ENCODE measurements around the gene ESPN. TPM values are rescaled to one million over a fixed set of nuclear protein-coding genes. Genes with fewer than 3 reads are reported as not detected.

Gene ESPN
- total RNA-seq, 1 experiment from 2014 or later, result 8.5 TPM

- DNase-seq (ENCODE audit: low read depth, low spot score) (no peak), ATAC-seq (no peak)
- BruUV-seq (replicated peaks), result no TSS peak
- intact Hi-C loops (cut with micrococcal nuclease; ENCODE audit: unreplicated experiment) (no loop called here), in situ Hi-C loops (cut with HindIII; ENCODE audit: low pct_unique_long_range_greater_than_20kb, low sequenced_read_pairs) (no loop called here)
- Histone ChIP-seq H3K9me3 (ENCODE audit: control insufficient read depth, insufficient read depth, low read depth, low read length) (no peaks in the 10 kb centered on the region), H3K4me3 (ENCODE audit: low read depth in 2 of 2, low read length in 2 of 2) (no peak overlapping the region), H3K27ac (ENCODE audit: low read length) (no peak overlapping the region), H3K27me3 (ENCODE audit: control insufficient read depth, insufficient read depth, low read length) (no peaks in the 10 kb centered on the region), H3K36me3 (ENCODE audit: control insufficient read depth, insufficient read depth, low read length) (no peaks in the 10 kb centered on the region), H3K4me1 (ENCODE audit: control insufficient read depth, insufficient read depth, low read length) (peaks cover 9% of the 10 kb centered on the region)
- POLR2A ChIA-PET, result no interaction called here
- TF ChIP-seq TCF7L2 (IDR thresholded peaks at IDR 0.05; ENCODE audit: low read depth, low read length) (no peak), SIN3A (IDR thresholded peaks at IDR 0.05; ENCODE audit: borderline replicate concordance, insufficient read depth, low read depth, low read length) (no peak), CTCF (IDR thresholded peaks at IDR 0.05) (no peak), POLR2AphosphoS5 (IDR thresholded peaks at IDR 0.05; ENCODE audit: low read depth, low read length) (no peak), REST (IDR thresholded peaks at IDR 0.05; ENCODE audit: insufficient read depth in 1 of 2, low read depth in 2 of 2, low read length in 1 of 2) (no peak)
- CTCF ChIA-PET, result no interaction called here
These were observed 59.2 kb downstream of the ESPN start for GRCh38 chr1:6483761-6484117.

GRCh38 chr1:6484826-6485167 is 60.2 kb downstream of the ESPN start:
- H3K9me3 ChIP-seq (ENCODE audit: control insufficient read depth, insufficient read depth, low read depth, low read length), result no peaks in the 10 kb centered on the region
- POLR2A ChIA-PET, result no interaction called here
- in situ Hi-C loops (cut with HindIII; ENCODE audit: low pct_unique_long_range_greater_than_20kb, low sequenced_read_pairs), result no loop called here
- no TSS peak for BruUV-seq (replicated peaks)
- CTCF ChIA-PET, result no interaction called here
- H3K27ac ChIP-seq (ENCODE audit: low read length), result no peak overlapping the region
- no peak for ATAC-seq
- intact Hi-C loops (cut with micrococcal nuclease; ENCODE audit: unreplicated experiment), result no loop called here
- peaks cover 16% of the 10 kb centered on the region for H3K4me1 ChIP-seq (ENCODE audit: control insufficient read depth, insufficient read depth, low read length)
- DNase-seq (ENCODE audit: low read depth, low spot score), result no peak
- no peaks in the 10 kb centered on the region for H3K27me3 ChIP-seq (ENCODE audit: control insufficient read depth, insufficient read depth, low read length)
- H3K4me3 ChIP-seq (ENCODE audit: low read depth in 2 of 2, low read length in 2 of 2), result peak overlapping the region in 1 of 2 experiments; percentile 26; a peak in 1 of 4 replicates
- H3K36me3 ChIP-seq (ENCODE audit: control insufficient read depth, insufficient read depth, low read length), result no peaks in the 10 kb centered on the region
- TF ChIP-seq REST (IDR thresholded peaks at IDR 0.05; ENCODE audit: insufficient read depth in 1 of 2, low read depth in 2 of 2, low read length in 1 of 2) (no peak), POLR2AphosphoS5 (IDR thresholded peaks at IDR 0.05; ENCODE audit: low read depth, low read length) (no peak), TCF7L2 (IDR thresholded peaks at IDR 0.05; ENCODE audit: low read depth, low read length) (no peak), CTCF (IDR thresholded peaks at IDR 0.05) (no peak), SIN3A (IDR thresholded peaks at IDR 0.05; ENCODE audit: borderline replicate concordance, insufficient read depth, low read depth, low read length) (no peak)

Data from Panc1 (cell line).